Dendritic cell treated with granulocyte-macrophage colony-stimulating factor and Interleukin-4, amounts not matched to agents 40 ng/mL and 50 ng/mL, for 4 days (primary cell): ENCODE results near the gene DHRS2.
"Not testable (repeated sequence)": the region's sequence is repeated elsewhere in the genome, so short reads cannot be mapped to it uniquely, and the experiment has no call there.

Experiments used
- H3K27ac Mint-ChIP-seq: one replicate; pipeline ENCODE4 v1.8.0; 2022; ENCODE audit warnings: mild to moderate bottlenecking, mixed read lengths
- H3K27me3 Mint-ChIP-seq: one replicate; pipeline ENCODE4 v1.8.0; 2022; ENCODE audit warnings: mild to moderate bottlenecking, mixed read lengths
- H3K36me3 Mint-ChIP-seq: one replicate; pipeline ENCODE4 v1.8.0; 2022; ENCODE audit warnings: low read depth, mixed read lengths
- H3K4me1 Mint-ChIP-seq: one replicate; pipeline ENCODE4 v1.8.0; 2022; ENCODE audit warnings: low read depth, mixed read lengths
- H3K4me3 Mint-ChIP-seq: one replicate; pipeline ENCODE4 v1.8.0; 2022; ENCODE audit warnings: mild to moderate bottlenecking, moderate library complexity, mixed read lengths
- H3K9me3 Mint-ChIP-seq: one replicate; pipeline ENCODE4 v1.8.0; 2022; ENCODE audit warnings: mixed read lengths
- intact Hi-C: fragments of 100-400 bp; cut with micrococcal nuclease; formaldehyde crosslinking; loops from one replicate; pipeline ENCODE4 v1.15.0; 2022

Gene DHRS2, protein sequence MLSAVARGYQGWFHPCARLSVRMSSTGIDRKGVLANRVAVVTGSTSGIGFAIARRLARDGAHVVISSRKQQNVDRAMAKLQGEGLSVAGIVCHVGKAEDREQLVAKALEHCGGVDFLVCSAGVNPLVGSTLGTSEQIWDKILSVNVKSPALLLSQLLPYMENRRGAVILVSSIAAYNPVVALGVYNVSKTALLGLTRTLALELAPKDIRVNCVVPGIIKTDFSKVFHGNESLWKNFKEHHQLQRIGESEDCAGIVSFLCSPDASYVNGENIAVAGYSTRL

DNA sequence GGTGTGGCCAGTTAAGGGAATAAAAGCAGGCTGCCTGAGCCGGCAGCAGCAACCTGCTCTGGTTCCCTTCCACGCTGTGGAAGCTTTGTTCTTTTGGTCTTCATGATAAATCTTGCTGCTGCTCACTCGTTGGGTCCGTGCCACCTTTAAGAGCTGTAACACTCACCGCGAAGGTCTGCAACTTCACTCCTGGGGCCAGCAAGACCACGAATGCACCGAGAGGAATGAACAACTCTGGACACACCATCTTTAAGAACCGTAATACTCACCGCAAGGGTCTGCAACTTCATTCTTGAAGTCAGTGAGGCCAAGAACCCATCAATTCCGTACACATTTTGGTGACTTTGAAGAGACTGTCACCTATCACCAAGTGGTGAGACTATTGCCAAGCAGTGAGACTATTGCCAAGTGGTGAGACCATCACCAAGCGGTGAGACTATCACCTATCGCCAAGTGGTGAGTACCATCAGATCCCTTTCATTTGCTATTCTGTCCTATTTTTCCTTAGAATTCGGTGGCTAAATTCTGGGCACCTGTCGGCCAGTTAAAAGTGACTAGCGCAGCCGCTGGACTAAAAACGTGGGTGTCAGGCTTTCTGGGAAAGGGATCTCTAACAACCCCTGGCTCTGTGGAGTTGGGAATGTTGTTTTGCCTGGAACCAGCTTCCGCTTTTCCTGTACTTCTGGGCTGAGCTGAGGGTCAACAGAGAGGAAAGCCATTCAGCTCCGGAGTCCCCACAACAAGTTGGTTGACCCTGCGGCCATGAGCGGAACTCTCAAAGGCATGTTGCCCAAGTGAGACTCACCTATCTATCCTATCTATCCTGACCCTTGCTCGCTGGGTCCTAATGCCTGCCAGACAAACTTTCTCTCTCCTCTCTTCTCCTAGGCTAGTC is at the start of gene DHRS2:
Gene DHRS2 (plus strand): TSS at position 48 of the 895 bp plus-strand sequence. CDS start 2,501 bp downstream, outside the sequence.
- H3K9me3 Mint-ChIP-seq, result peaks cover 9% of the 10 kb centered on the region
- intact Hi-C loops, result no loop called here
- H3K4me3 Mint-ChIP-seq, result no peak within 1 kb of the TSS
- peak within 1 kb of the TSS; percentile 49 for H3K27ac Mint-ChIP-seq
- peaks cover 32% of the 10 kb centered on the region for H3K4me1 Mint-ChIP-seq
- H3K36me3 Mint-ChIP-seq, result peaks cover 14% of the 10 kb centered on the region
- H3K27me3 Mint-ChIP-seq, result peaks cover 25% of the 10 kb centered on the region

DNA sequence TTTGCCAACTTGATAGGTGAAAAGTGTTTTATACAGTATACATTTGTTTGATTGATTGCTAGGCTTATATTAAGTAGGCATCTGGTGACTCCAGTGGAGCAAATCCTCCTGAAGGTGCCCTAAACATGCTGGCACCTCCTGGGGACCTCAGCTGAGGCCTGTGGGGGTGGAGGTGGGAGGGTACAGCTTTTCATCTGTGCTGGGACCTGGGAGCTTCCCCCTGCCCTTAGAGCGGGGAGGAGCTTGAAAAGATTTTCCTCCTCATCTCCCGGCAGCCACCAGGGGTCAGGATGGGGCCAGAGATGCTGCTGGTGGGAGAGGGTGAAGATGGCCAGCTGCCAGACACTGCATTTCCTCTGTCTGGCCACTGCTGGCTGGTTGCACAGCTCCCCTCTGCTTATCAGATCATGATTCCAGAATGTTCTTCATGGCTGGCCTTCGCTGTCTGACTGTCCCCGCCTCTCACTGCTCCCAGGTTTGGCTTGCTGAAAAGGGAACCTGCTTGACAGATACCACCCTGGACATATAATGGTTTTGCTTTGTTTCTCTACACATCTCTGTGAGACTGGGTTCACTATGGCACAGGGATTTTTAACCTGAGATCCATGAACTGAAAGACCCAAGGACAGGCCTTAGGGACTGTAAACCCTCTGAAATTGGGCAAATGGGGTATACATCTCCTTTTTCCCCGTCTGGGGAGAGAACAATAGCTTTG is 47.1 kb upstream of the DHRS2 start:
- H3K4me3 Mint-ChIP-seq, result no peak overlapping the region
- intact Hi-C loops, result loop anchor here (1.0 to 2.0 kb wide), 2 partner anchors 321 to 340 kb away; no protein-coding TSS in a partner anchor
- peak overlapping the region; percentile 60 for H3K27ac Mint-ChIP-seq
- peaks cover 13% of the 10 kb centered on the region for H3K4me1 Mint-ChIP-seq
- H3K36me3 Mint-ChIP-seq, result no peaks in the 10 kb centered on the region
- H3K27me3 Mint-ChIP-seq, result peaks cover 24% of the 10 kb centered on the region
- H3K9me3 Mint-ChIP-seq, result no peaks in the 10 kb centered on the region

DNA sequence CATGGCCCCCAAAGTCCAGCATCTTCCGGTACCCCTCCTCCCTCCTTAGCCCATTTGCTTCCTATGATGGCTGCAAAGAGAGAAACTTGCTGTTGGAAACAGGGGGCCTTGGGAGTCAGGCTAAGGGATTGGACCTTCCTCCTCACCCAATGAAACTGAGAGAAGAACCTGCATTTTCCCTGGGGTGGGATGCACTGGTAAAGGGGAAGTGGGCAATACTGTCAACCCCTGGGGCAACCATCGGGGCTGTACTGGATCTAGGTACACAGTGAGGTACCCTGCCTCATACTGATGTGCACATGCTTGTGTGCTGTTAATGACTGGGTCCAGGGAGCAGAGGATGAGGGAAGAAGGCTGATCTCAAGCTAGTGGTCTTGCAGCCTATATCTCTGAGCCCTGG is 46.6 kb upstream of the DHRS2 start:
- H3K36me3 Mint-ChIP-seq, result no peaks in the 10 kb centered on the region
- intact Hi-C loops, result loop anchor here (1.0 to 2.0 kb wide), 2 partner anchors 321 to 339 kb away; no protein-coding TSS in a partner anchor
- H3K4me1 Mint-ChIP-seq, result peaks cover 13% of the 10 kb centered on the region
- H3K4me3 Mint-ChIP-seq, result no peak overlapping the region
- H3K27ac Mint-ChIP-seq, result peak overlapping the region; percentile 60
- peaks cover 22% of the 10 kb centered on the region for H3K27me3 Mint-ChIP-seq
- H3K9me3 Mint-ChIP-seq, result no peaks in the 10 kb centered on the region

DNA sequence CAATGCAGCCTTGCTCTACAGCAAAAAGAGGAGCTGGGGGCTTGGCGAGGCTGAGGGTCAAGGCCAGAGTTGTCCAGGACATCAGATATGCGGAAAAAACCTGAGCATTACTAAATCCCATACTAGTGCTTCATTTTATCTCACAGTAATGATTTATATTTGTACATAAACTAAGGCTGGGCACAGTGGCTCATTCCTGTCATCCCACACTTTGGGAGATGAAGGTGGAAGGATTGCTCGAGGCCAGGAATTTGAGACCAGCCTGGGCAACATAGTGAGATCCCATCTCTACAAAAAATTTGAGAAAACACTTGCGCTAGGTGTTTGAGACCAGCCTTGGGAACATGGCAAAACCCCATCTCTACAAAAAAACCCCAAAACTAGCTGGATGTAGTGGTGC is 46.0 kb upstream of the DHRS2 start:
- Mint-ChIP-seq H3K4me3 (no peak overlapping the region), H3K27me3 (peaks cover 20% of the 10 kb centered on the region)

DNA sequence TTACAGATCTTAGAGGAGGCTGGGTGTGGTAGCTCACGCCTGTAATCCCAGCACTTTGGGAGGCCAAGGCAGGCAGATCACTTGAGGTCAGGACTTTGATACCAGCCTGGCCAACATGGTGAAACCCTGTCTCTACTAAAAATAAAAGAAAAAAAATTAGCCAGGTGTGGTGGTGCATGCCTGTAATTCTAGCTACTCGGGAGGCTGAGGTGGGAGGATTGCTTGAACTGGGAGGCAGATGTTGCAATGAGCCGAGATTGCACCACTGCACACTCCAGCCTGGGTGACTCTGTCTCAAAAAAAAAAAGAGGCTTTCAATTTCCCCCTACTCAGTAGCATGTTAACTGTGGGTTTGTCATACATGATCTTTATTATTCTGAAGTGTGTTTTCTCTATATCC is 42.0 kb upstream of the DHRS2 start:
- peaks cover 14% of the 10 kb centered on the region for H3K27me3 Mint-ChIP-seq
- H3K36me3 Mint-ChIP-seq, H3K9me3 Mint-ChIP-seq, H3K4me1 Mint-ChIP-seq, intact Hi-C loops, H3K4me3 Mint-ChIP-seq, H3K27ac Mint-ChIP-seq: not testable (repeated sequence)

More for the DNA sequence above, 46.0 kb upstream of the DHRS2 start:
- no peaks in the 10 kb centered on the region for H3K36me3 Mint-ChIP-seq
- H3K4me1 Mint-ChIP-seq, result peaks cover 13% of the 10 kb centered on the region
- no peaks in the 10 kb centered on the region for H3K9me3 Mint-ChIP-seq
- intact Hi-C loops, result no loop called here
- H3K27ac Mint-ChIP-seq, result no peak overlapping the region

DNA sequence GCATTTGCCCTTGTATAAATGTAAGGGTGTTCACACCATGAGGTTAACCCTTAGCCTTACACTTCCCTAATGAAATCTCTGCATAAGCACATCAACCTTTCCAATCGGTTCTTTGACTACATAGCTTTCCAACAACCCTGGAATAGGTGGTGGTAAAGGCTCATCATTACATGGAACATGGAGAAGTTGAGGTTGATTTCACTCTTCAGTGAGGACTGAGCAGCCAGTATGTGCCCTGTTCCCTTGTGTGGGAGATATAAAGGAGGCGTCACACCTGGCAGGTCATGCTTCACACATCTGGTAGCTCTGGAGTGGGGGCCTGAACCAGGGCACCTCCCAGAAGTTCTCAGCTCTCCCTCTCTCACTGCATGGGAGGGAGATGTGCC is 35.8 kb upstream of the DHRS2 start:
- no peaks in the 10 kb centered on the region for H3K36me3 Mint-ChIP-seq
- peaks cover 13% of the 10 kb centered on the region for H3K27me3 Mint-ChIP-seq
- intact Hi-C loops, result no loop called here
- H3K9me3 Mint-ChIP-seq, result no peaks in the 10 kb centered on the region
- no peak overlapping the region for H3K27ac Mint-ChIP-seq
- no peak overlapping the region for H3K4me3 Mint-ChIP-seq
- no peaks in the 10 kb centered on the region for H3K4me1 Mint-ChIP-seq

DNA sequence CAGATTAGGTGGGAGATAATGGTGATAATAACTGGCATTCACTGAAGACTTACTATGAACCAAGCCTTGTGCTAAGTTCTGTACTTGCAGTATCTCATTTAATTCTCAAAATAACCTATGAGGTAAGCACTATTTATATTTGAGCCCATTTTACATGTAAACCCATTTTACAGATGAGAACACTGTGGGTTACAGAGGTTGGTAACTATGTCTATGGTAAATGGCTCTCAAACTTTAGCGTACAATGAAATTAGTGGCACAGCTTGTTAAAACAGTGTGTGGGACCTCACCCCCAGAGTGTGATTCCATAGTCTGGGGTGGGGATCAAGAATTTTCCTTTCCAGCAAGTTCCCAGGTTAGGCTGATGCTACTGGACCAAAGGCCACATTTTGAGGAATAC is 35.4 kb upstream of the DHRS2 start:
- Mint-ChIP-seq H3K4me1 (peaks cover 3% of the 10 kb centered on the region), H3K27me3 (peaks cover 12% of the 10 kb centered on the region), H3K27ac (no peak overlapping the region), H3K36me3 (no peaks in the 10 kb centered on the region), H3K9me3 (no peaks in the 10 kb centered on the region), H3K4me3 (no peak overlapping the region)
- intact Hi-C loops, result no loop called here

DNA sequence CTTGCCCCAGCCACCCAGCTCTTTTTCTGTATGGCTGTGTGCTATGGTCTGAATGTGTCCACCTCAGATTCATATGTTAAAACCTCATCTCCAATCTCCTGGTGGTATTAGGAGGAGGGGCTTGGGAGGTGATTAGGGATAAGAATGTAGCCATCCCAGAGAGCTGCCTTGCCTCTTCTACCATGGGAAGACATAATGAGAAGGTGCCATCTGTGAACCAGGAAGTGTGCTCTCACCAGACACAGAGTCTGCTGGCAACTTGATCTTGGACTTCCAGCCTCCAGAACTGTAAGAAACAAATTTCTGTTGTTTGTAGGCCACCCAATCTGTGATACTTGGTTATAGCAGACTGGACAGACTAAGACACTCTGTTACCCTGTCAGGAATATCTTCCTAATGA is 34.7 kb upstream of the DHRS2 start:
- peaks cover 7% of the 10 kb centered on the region for H3K27me3 Mint-ChIP-seq
- no peak overlapping the region for H3K27ac Mint-ChIP-seq
- intact Hi-C loops, result no loop called here
- no peaks in the 10 kb centered on the region for H3K9me3 Mint-ChIP-seq
- H3K4me1 Mint-ChIP-seq, result peaks cover 8% of the 10 kb centered on the region
- no peak overlapping the region for H3K4me3 Mint-ChIP-seq
- no peaks in the 10 kb centered on the region for H3K36me3 Mint-ChIP-seq

DNA sequence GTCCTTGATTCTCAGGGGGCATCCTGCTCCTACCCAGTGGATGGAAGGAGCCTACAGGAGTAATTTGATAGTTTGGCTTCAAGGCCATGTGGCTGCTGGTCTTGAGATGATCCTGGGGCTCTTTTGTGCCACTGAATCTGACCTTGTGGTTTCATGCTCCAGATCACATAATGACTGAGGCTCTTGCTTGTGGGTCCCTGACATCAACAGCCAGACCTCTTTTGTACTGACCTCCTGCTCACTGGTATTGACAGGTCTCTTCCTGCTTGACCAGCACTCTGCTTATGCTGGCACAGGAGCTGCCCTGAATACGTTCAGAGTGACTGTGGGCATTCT is 34.4 kb upstream of the DHRS2 start:
- Mint-ChIP-seq H3K27ac (no peak overlapping the region), H3K27me3 (peaks cover 6% of the 10 kb centered on the region), H3K4me1 (peaks cover 10% of the 10 kb centered on the region), H3K4me3 (no peak overlapping the region), H3K9me3 (no peaks in the 10 kb centered on the region), H3K36me3 (no peaks in the 10 kb centered on the region)
- intact Hi-C loops, result no loop called here

DNA sequence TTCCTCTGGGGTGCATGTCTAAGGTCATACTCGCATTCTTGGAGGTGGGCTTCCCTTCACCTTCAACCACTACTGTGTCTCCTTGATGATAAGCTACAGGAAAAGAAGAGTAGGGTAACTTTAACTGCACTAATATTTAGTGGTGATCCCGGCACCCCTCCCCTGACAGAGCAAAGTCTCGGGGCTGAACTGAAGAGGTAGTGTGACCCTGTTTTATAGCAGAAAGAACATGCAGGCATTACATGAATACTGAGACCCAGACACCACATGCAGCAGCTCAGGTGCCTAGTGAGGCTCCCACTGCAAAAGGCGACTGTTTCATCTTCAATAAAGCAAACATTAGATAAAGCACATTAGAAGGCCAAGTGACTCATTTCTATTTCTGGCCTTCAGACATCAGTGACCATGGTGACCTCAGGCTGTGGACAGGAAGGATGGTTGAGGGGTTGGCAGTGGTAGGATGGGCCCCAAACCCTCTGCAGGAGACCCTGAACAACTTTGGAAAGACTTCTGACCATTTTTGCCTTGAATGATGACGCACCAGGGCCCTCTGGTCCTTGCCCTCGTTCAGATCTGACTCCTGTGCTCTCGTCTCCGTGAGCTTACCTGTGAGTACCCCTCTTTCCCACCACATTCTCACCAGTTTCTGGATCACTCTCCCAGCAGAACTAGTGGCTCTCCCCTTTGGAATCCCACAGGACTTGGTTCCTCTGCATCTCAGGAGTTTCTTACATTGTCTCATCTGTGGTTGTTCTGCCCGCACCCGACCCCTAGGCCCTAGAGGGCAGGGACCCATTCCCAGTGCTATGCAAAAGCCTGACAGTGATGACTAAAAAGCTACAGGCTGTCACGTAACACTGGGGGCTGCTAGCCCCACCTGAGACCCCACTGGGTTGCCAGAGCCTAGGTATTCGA is 33.7 kb upstream of the DHRS2 start:
- peaks cover 7% of the 10 kb centered on the region for H3K27me3 Mint-ChIP-seq
- intact Hi-C loops, result no loop called here
- H3K4me3 Mint-ChIP-seq, result no peak overlapping the region

DNA sequence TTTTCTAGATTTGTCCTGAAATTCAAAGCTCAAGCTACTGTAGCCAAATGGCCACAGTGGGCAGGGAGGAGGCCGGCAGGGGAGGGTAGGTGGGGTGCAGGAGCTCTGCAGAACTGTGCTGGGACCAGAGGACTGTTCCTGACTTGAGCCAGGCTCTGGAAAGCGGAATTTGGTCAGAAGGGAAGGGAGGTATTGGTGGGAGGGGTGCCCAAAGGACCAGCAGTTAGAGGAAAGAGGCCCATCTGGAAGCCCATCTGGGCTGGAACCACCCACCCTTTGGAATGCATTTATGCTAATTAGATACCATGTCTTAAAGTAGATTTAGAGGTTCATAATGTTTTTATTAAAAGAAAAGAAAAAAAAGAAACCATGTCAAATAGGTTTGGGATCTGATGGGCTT is 33.1 kb upstream of the DHRS2 start:
- peaks cover 16% of the 10 kb centered on the region for H3K4me1 Mint-ChIP-seq
- H3K27ac Mint-ChIP-seq, result peak overlapping the region; percentile 20
- no peaks in the 10 kb centered on the region for H3K36me3 Mint-ChIP-seq
- H3K27me3 Mint-ChIP-seq, result peaks cover 7% of the 10 kb centered on the region
- no peak overlapping the region for H3K4me3 Mint-ChIP-seq
- H3K9me3 Mint-ChIP-seq, result no peaks in the 10 kb centered on the region
- intact Hi-C loops, result no loop called here

More for the DNA sequence above, 33.7 kb upstream of the DHRS2 start:
- Mint-ChIP-seq H3K4me1 (peaks cover 15% of the 10 kb centered on the region), H3K36me3 (no peaks in the 10 kb centered on the region), H3K27ac (peak overlapping the region; percentile 20), H3K9me3 (no peaks in the 10 kb centered on the region)

DNA sequence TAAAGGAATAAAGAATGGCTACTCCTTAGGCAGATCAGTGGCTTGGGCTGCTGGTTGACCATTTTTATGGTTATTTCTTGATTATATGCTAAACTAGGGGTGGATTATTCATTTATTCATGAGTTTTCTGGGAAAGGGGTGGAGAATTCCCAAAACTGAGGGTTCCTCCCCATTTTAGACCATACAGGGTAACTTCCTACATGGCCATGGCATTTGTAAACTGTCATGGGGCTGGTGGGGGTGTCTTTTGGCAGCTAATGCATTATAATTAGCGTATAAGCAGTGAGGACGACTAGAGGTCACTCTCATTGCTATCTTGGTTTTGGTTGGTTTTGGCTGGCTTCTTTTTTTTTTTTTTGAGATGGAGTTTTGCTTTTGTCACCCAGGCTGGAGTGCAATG is 32.0 kb upstream of the DHRS2 start:
- intact Hi-C loops, result no loop called here
- Mint-ChIP-seq H3K36me3 (no peaks in the 10 kb centered on the region), H3K4me3 (no peak overlapping the region), H3K27ac (no peak overlapping the region), H3K27me3 (peaks cover 7% of the 10 kb centered on the region), H3K4me1 (peaks cover 16% of the 10 kb centered on the region), H3K9me3 (peaks cover 3% of the 10 kb centered on the region)

DNA sequence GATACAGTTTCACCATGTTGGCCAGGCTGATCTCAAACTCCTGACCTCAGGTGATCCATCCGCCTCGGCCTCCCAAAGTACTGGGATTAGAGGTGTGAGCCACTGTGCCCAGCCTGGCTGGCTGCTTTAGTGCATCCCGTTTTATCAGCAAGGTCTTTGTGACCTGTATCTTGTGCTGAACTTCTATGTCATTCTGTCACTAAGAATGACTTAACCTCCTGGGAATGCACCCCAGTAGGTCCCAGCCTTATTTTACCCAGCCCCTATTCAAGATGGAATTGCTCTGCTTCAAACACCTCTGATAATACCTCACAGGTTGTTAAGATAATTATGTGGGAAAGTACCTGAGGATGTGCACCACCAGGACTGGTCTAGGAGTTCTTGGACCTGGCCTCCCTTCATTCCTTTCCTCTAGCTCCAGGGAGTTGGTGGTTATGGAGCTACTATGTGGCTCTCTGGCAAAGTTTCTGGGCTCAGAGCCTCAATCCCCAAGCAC is 31.4 kb upstream of the DHRS2 start:
- H3K27me3 Mint-ChIP-seq, result peaks cover 7% of the 10 kb centered on the region
- peaks cover 6% of the 10 kb centered on the region for H3K9me3 Mint-ChIP-seq
- H3K27ac Mint-ChIP-seq, result no peak overlapping the region
- H3K4me1 Mint-ChIP-seq, result peaks cover 16% of the 10 kb centered on the region
- H3K4me3 Mint-ChIP-seq, result no peak overlapping the region
- intact Hi-C loops, result no loop called here
- no peaks in the 10 kb centered on the region for H3K36me3 Mint-ChIP-seq
